Islet of Langerhans (tissue), 1 donor: Measurements from ENCODE around the gene CDH6.
"Not testable (repeated sequence)": the region's sequence is repeated elsewhere in the genome, so short reads cannot be mapped to it uniquely, and the experiment has no call there.

ENCODE experiments used
- FAIRE-seq: peaks from one replicate; lab custom pipeline; 2011; peaks lifted over from hg19 to GRCh38; lab: Jason Lieb, UNC

The CDH6 gene

GRCh38 chr5:31333475-31333874 lies 140.0 kb downstream of the CDH6 start:
- FAIRE-seq = no peak

DNA sequence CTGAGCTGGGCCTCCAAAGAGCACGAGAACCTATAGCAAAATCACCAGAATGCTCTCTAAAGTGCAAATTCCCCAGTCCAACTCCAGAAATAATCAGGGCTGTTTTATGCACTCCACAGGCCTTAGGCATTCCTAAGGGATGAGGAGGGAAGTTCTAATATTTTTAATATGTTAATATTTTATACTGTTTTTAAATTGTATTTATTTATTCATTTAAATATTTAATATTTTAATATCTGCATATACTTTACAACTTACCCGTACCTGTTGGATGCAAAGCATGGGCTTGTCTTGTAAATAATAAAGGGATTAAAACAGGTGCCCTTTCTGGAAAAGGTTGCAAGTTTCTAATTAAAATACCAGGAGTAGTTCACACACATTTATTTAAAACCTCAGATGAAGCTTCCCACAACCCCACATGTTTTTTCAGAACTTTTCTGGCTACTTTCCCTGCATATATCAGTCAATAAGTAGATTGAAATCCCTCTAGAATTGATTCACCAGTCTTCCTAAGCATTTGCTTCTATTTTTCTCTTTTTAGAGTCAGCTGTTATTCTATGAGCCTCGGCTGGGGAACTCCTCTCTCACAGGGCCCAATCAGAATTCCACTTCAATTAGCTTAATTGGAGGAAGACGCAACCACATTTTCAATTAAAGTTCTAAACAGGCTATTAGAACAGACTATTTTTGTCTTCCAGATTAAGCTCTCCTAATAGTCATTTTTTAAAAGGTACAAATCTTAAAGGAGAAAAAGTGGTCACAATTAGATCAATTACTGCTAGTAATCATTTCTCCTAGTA lies 140.8 kb downstream of the CDH6 start:
- FAIRE-seq = no peak

GRCh38 chr5:31335456-31335855 lies 142.0 kb downstream of the CDH6 start:
- FAIRE-seq = no peak

- FAIRE-seq = no peak
These were observed 150.5 kb downstream of the CDH6 start for GRCh38 chr5:31343946-31344345.

GRCh38 chr5:31346896-31347551 lies 153.5 kb downstream of the CDH6 start:
- no peak for FAIRE-seq

GRCh38 chr5:31347552-31347905 lies 154.0 kb downstream of the CDH6 start:
- FAIRE-seq = no peak

DNA sequence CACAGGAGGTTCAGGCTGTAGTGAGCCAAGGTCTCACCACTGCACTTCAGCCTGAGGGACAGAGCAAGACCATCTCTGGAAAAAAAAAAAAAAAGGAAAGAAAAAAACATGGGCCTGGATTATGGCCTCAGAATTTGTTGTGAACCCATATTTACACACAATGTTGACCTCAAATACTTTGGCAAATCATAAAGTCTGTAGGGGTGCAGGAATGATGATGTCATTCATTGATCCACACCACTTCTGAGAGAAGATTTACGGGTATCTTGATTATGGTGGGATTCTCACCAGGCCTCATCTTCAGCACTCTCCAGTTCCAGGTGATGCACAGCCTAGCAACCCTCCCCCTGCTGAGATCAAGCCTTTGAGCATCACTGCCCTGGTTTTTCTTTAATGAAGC lies 156.9 kb downstream of the CDH6 start:
- no peak for FAIRE-seq

DNA sequence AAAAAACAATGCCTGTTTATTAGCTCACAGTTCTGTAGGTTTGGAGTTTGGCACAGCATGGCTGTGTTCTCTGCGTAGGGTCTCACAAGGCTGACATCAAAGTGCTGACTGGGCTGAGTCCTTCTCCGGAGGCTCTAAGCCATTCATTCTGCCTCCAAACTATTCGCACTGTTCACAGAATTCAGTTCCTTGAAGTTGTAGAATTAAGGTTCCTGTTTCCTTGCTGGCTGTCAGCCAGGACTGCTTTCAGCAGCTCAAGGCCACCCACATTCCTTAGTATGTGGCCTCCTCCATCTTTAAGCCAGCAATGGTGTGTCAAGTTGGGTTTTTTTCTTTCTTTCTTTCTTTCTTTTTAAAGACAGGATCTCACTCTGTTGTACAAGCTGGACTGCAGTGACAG lies 161.9 kb downstream of the CDH6 start:
- no peak for FAIRE-seq

- no peak for FAIRE-seq
These were observed 163.6 kb downstream of the CDH6 start for GRCh38 chr5:31357038-31357437.

DNA sequence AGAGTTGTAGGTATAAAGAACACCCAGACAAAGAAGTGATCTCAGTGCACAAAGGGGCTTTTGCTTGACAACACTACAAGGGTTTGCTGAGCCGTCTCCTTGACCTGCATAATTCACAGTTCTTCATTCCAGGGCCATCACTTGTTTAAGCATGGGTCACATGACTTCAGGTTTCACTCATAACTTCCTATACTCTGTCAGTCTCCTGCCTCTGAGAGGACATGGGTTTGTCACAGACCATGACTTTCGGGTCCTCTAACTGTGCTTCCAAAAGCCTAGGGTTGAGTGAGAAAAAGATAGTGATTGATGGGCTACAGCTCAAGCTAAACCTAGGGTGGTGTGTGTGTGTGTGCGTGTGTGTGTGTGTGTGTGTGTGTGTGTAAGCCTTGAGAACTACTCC lies 166.4 kb downstream of the CDH6 start:
- FAIRE-seq = no peak

DNA sequence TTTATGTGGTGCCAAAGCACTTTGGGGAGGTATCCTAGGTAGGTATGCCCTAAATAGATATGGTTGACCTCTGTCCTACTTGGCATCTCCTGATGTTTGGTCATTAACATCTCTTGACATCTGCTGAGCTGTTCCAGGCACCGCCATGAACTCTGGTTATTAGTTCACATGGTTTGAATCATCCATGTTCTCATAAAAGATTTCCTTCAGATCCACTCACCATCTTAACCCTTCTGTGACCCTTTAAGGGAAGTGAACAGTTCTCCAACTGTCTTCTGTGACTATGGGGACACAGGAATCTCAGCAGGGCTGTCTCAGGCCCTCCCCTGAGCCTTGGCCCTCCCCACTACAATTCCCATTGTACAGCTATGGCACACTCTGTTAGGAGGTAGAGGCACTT lies 167.7 kb downstream of the CDH6 start:
- FAIRE-seq = no peak

DNA sequence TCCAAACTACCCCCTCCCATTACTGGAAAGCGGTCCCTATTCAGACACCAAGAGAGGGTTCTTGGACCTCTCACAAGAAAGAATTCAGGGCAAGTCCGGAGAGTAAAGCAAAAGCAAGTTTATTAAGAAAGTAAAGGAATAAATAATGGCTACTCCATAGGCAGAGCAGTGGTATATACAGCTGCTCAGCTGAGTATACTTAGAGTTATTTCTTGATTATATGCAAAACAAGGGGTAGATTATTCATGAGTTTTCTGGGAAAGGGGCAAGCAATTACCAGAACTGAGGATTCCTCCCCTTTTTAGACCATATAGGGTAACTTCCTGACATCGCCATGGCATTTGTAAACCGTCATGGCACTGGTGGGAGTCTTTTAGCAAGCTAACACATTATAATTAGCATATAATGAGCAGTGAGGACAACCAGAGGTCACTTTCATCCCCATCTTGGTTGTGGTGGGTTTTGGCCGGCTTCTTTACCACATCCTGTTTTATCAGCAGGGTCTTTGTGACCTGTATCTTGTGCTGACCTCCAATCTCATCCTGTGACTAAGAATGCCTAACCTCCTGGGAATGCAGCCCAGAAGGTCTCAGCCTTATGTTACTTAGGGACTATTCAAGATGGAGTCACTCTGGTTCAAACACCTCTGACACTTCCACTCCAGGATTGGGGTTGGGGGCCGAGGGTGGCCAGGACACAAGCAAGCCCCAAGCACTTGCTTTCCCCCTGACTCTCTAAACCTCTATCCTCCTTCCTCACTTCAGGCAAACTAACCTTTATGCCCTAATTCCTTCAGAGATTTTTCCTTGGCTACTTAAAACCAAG lies 168.4 kb downstream of the CDH6 start:
- not testable (repeated sequence) for FAIRE-seq

DNA sequence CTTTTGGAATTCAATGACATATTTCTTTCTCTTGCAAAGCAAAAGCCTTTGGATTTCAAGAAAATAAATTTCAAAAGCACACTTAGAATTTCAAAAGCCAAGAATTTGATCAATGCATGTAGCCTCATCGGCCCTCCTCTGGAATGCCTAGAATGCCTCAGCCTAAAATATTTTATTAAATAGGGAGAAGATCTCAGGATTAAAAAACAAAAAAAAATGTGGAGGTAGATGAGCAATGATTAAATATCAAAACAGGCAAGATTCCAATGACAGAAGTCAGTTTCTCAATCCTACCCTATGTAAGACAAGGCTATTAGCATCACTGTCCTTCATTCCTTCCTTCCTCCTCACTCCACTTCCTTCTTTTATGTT lies 169.0 kb downstream of the CDH6 start:
- FAIRE-seq = no peak

DNA sequence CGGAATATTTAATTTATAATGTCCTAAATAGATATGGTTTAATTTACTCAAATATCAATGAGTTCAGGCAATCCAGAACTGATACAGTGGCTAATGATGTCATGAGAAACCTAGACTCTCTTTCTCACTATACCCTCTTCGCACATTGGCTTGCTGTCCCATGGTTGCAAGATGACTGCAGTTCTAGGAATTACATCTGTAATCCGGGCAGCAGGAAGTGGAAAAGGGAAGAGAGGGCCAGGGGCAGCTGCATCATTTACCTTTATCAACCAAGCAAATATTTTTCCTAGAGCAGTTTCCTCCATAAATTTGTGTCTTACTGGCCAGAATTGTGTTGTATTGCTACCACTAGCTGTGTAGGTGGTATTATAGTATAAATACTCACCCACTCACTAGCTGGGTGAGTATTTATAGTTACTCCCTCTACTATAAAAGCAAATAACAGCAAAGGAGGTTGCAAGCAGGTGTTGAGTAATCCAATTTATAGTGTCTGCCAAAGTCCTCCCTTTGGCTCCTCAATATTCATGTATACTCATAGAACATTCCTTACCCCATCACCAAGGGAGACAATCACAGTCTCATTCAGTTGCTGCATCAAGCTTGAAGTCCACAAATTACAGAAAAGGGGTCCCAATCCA lies 169.6 kb downstream of the CDH6 start:
- no peak for FAIRE-seq

GRCh38 chr5:31364881-31365636 lies 171.6 kb downstream of the CDH6 start:
- FAIRE-seq = no peak

GRCh38 chr5:31365776-31366175 lies 172.3 kb downstream of the CDH6 start:
- FAIRE-seq = no peak

- FAIRE-seq = no peak
These were observed 173.5 kb downstream of the CDH6 start for GRCh38 chr5:31366941-31367340.

DNA sequence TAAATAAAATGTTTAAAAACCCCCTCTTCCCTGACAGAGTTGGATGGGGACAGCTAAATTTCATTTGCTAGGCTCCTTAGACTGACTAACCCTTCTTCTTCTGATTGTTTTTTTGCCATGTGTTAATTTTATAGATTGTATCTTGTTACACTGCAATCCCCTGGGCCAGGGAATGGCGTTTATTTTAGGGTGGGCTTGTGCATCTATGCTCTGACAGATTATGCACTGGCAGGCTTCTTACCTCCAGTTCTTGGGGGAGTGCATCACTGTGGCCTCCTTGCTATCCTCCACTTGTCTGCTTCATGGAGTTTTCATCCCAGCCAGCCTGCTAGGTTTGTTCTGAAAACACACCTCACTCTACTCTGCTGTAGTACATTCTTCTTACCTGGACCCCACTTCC lies 178.6 kb downstream of the CDH6 start:
- FAIRE-seq = no peak

DNA sequence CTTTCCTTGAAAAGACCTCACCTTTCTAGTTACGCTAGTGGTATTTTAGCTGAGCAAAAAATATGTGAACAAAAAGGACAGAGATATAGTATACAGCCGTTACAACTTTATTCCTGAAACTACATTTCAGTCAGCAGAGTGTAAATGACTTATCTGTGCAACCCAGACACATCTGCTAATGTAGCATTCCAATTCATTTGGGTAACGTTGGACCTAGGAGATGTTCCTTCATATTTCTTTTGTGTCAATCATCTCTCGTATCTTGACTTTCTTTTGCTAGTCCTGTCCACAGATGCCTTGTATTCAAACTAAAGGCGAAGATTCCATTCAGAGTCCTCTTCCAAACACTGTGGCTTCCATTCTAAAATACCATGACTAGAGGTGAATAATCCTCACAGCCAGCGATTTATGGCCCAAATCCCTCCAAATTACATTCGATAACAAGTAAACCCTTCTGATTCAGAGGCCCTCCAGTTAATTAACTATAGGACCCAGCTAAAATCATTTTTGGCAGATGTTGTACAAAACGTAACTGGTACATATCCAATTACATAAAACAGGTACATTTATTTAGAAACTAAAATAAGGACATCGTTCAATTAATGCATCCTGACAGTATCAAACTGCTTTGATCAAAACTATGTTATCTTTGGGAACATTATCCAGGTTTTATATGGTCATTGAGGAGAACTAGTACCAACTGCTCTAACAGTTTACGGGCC lies 182.7 kb downstream of the CDH6 start:
- no peak for FAIRE-seq

- no peak for FAIRE-seq
These were observed 183.9 kb downstream of the CDH6 start for GRCh38 chr5:31377274-31377946.

DNA sequence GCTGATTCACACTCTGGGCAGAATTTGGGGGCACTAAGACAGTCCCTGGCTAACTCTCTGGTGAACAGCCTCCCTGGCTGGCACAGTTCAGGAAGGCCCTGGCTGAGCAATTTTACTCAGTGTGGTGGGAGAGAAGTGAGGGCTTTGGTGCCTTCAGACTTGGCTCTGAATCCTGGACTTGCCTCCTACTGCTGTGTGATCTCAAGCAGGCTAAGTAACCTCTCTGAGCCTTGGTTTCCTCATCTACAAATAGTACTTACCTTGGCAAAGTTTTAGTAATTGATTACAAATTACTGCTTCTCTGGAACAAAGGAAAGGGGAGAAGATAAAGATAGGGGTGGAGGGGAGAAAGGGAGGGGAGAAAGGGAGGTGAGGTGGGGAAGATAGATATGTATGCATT lies 184.7 kb downstream of the CDH6 start:
- FAIRE-seq = no peak
